Mesenchymal stem cell (in vitro differentiated cells and primary cell): ENCODE measurements around the gene UACA.

Experiments used
- DNase-seq: peaks from one replicate; pipeline ENCODE4 v3.0.0-alpha.2; 2013
- H2AFZ ChIP-seq: one replicate; pipeline ENCODE4 v1.6.1; 2013; ENCODE audit warnings: low read depth, mild to moderate bottlenecking, control low read depth, inconsistent platforms, low read length, moderate library complexity
- H2AK5ac ChIP-seq: 2 replicates; pipeline ENCODE4 v1.6.1; 2013; ENCODE audit warnings: low read length, moderate library complexity, mild to moderate bottlenecking, inconsistent platforms; ENCODE audit not compliant: severe bottlenecking
- H2BK120ac ChIP-seq: one replicate; pipeline ENCODE4 v1.6.1; 2013; ENCODE audit warnings: low read depth, mild to moderate bottlenecking, inconsistent platforms, low read length, moderate library complexity
- H2BK12ac ChIP-seq, 2 experiments: one replicate each; pipeline ENCODE4 v1.6.1; 2013; ENCODE audit warnings: inconsistent platforms in 2 of 2, low read length in 2 of 2, mild to moderate bottlenecking in 2 of 2, moderate library complexity in 2 of 2, control low read depth in 1 of 2
- H2BK15ac ChIP-seq: one replicate; pipeline ENCODE4 v1.6.1; 2013; ENCODE audit warnings: mild to moderate bottlenecking, low read depth, inconsistent platforms; ENCODE audit not compliant: poor library complexity, severe bottlenecking
- H2BK5ac ChIP-seq: 2 replicates; pipeline ENCODE4 v1.6.1; 2013; ENCODE audit warnings: low read depth, mild to moderate bottlenecking, low read length, control low read depth, inconsistent platforms; ENCODE audit not compliant: poor library complexity, severe bottlenecking
- H3K14ac ChIP-seq, 2 experiments: one replicate each; pipeline ENCODE4 v1.6.1; 2013; ENCODE audit warnings: inconsistent platforms in 2 of 2, low read length in 2 of 2, control low read depth in 1 of 2, mild to moderate bottlenecking in 1 of 2, moderate library complexity in 1 of 2
- H3K18ac ChIP-seq, 2 experiments: one replicate each; pipeline ENCODE4 v1.6.1; 2013; ENCODE audit warnings: inconsistent platforms in 2 of 2, low read length in 2 of 2, control low read depth in 1 of 2, low read depth in 1 of 2, mild to moderate bottlenecking in 1 of 2
- H3K23ac ChIP-seq, 2 experiments: one replicate each; pipeline ENCODE4 v1.6.1; 2013; ENCODE audit warnings: inconsistent platforms in 2 of 2, low read length in 2 of 2, mild to moderate bottlenecking in 2 of 2, moderate library complexity in 2 of 2, control low read depth in 1 of 2
- H3K27ac ChIP-seq: 2 replicates; pipeline ENCODE4 v1.5.1; 2013; ENCODE audit warnings: mild to moderate bottlenecking, moderate library complexity, low read length, control low read depth, inconsistent platforms; ENCODE audit not compliant: poor library complexity, severe bottlenecking
- H3K27me3 ChIP-seq, 2 experiments: 2 replicates each; pipeline versions ENCODE4 v1.6.1 to v1.7.0; 2013; ENCODE audit warnings: low read length in 2 of 2, mild to moderate bottlenecking in 2 of 2, moderate library complexity in 2 of 2, control low read depth in 1 of 2, inconsistent platforms in 1 of 2; ENCODE audit not compliant: control insufficient read depth in 1 of 2, insufficient read depth in 1 of 2
- H3K36me3 ChIP-seq, 2 experiments: 2 replicates each; pipeline versions ENCODE4 v1.6.1 to v1.7.0; 2013; ENCODE audit warnings: low read length in 2 of 2, control low read depth in 1 of 2, inconsistent platforms in 1 of 2, low read depth in 1 of 2, mild to moderate bottlenecking in 1 of 2; ENCODE audit not compliant: insufficient read depth in 2 of 2, control insufficient read depth in 1 of 2
- H3K4ac ChIP-seq, 2 experiments: one replicate each; pipeline ENCODE4 v1.6.1; 2013; ENCODE audit warnings: inconsistent platforms in 2 of 2, low read length in 2 of 2, mild to moderate bottlenecking in 2 of 2, moderate library complexity in 2 of 2, control low read depth in 1 of 2, low read depth in 1 of 2
- H3K4me1 ChIP-seq: 2 replicates; pipeline ENCODE4 v1.6.1; 2013; ENCODE audit warnings: low read depth, low read length, control low read depth; ENCODE audit not compliant: control insufficient read depth, insufficient read depth
- H3K4me2 ChIP-seq: 2 replicates; pipeline ENCODE4 v1.6.1; 2013; ENCODE audit warnings: low read length, mild to moderate bottlenecking, inconsistent platforms; ENCODE audit not compliant: poor library complexity, severe bottlenecking
- H3K4me3 ChIP-seq, 2 experiments: 2 replicates each; pipeline versions ENCODE4 v1.5.1 to v1.7.0; 2013; ENCODE audit warnings: low read length in 2 of 2, mild to moderate bottlenecking in 2 of 2, control low read depth in 1 of 2, low read depth in 1 of 2; ENCODE audit not compliant: insufficient read depth in 1 of 2
- H3K79me1 ChIP-seq: replicated peaks from 2 replicates; pipeline ENCODE4 v1.6.1; 2013; ENCODE audit warnings: mild to moderate bottlenecking, control low read depth, low read length, inconsistent platforms; ENCODE audit not compliant: poor library complexity, severe bottlenecking
- H3K9ac ChIP-seq: 2 replicates; pipeline ENCODE4 v1.7.0; 2013; ENCODE audit warnings: mild to moderate bottlenecking, low read length, moderate library complexity
- H3K9me3 ChIP-seq: 2 replicates; pipeline ENCODE4 v1.7.0; 2013; ENCODE audit warnings: mild to moderate bottlenecking, low read length; ENCODE audit not compliant: control insufficient read depth
- H4K8ac ChIP-seq: one replicate; pipeline ENCODE4 v1.6.1; 2013; ENCODE audit warnings: inconsistent platforms, mild to moderate bottlenecking, low read length, moderate library complexity
- H4K91ac ChIP-seq: one replicate; pipeline ENCODE4 v1.6.1; 2013; ENCODE audit warnings: mild to moderate bottlenecking, low read length, inconsistent platforms
- WGBS: methylation state at CpG from one replicate; pipeline ENCODE4 v1.1.7; 2013; ENCODE audit warnings: mixed read lengths; 5-methylcytosine and 5-hydroxymethylcytosine counted together

The UACA gene

DNA sequence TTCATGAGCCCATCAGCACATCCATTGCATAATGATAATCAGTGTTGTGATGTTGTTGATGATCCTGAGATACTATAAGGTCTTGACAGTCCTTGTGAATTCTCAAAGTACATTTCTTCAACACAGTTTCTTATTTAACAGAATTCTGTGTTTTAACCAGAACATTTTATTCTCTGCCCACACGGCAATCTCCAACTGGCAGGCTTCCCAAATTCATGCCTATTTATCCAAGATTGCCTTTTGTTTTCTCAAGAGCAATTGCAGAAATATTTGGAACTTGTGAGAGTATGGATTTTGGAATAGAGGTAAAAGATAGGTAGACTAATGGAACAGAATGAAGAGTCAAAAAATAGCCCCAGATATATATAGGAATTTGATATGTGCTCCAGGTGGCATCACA is 116.0 kb downstream of the UACA start:
- Histone ChIP-seq H3K36me3 (peaks cover 0 to 15% of the 10 kb centered on the region in 2 experiments), H3K4me2 (no peak overlapping the region), H2BK120ac (no peak overlapping the region), H3K79me1 (no peaks in the 10 kb centered on the region), H3K9me3 (no peaks in the 10 kb centered on the region), H3K9ac (no peak overlapping the region), H3K4ac (no peak overlapping the region), H3K4me1 (no peaks in the 10 kb centered on the region), H3K27me3 (no peaks in the 10 kb centered on the region), H2AK5ac (no peak overlapping the region), H4K8ac (no peak overlapping the region), H2BK15ac (no peak overlapping the region), H2BK5ac (no peak overlapping the region), H3K27ac (no peak overlapping the region), H2BK12ac (no peak overlapping the region), H3K14ac (no peak overlapping the region), H3K4me3 (no peak overlapping the region), H3K23ac (no peak overlapping the region), H2AFZ (no peak overlapping the region), H4K91ac (no peak overlapping the region), H3K18ac (no peak overlapping the region)
- DNase-seq, result no peak
- no CpG with 5 or more reads among the region's 1 CpG for WGBS

DNA sequence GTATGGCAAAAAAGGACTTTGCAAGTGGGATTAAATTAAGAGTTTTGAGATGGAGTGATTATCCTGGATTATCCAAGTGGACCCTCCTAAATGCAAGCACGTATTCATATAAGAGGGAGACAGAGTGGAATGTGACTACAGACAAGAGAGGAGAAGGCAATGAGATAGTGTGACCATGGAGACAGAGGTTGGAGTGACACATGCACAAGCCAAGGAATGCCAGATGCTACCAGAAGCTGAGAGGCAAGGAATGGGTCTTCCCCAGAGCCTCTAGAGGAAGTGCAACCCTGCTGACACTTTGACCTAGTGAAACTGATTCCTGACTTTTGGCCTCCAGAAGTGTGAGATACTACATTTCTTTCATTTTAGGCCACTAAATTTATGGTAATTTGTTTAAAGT is 117.2 kb downstream of the UACA start:
- Histone ChIP-seq H2BK12ac (no peak overlapping the region), H3K4me3 (no peak overlapping the region)

DNA sequence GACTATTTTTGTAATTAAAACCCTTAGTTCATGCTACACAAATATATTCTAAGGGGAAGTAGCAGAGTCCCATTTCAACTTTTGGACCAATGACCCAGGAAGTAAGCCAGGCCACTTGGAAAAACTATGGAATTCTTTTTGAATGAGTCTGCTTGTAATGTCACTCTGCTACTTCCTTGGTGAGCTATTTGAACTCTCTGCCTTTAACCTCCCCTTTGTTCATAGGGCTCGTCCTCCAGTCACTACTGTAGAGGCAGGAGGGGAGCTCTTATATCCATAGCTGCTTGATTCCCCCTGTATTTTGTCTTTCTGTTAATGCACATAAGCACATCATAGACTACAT is 119.6 kb downstream of the UACA start:
- 33% methylated on average over 1 of the region's 1 CpG for WGBS

More for the DNA sequence above, 117.2 kb downstream of the UACA start:
- H3K4me2 ChIP-seq, result no peak overlapping the region
- peak overlapping the region in 1 of 2 experiments; percentile 59 for H3K14ac ChIP-seq
- H2BK120ac ChIP-seq, result no peak overlapping the region
- no peak overlapping the region for H2AK5ac ChIP-seq
- DNase-seq, result no peak
- H3K27ac ChIP-seq, result no peak overlapping the region
- H3K9me3 ChIP-seq, result no peaks in the 10 kb centered on the region
- H2BK5ac ChIP-seq, result no peak overlapping the region
- no peak overlapping the region for H2AFZ ChIP-seq
- no peaks in the 10 kb centered on the region for H3K79me1 ChIP-seq
- H4K91ac ChIP-seq, result no peak overlapping the region
- H3K4me1 ChIP-seq, result no peaks in the 10 kb centered on the region
- H3K18ac ChIP-seq, result no peak overlapping the region
- H3K23ac ChIP-seq, result no peak overlapping the region
- H3K27me3 ChIP-seq, result no peaks in the 10 kb centered on the region
- WGBS, result 100% methylated on average over 1 of the region's 1 CpG
- H3K9ac ChIP-seq, result no peak overlapping the region
- no peak overlapping the region for H2BK15ac ChIP-seq
- no peak overlapping the region for H4K8ac ChIP-seq
- H3K36me3 ChIP-seq, result peaks cover 0 to 4% of the 10 kb centered on the region in 2 experiments
- no peak overlapping the region for H3K4ac ChIP-seq

DNA sequence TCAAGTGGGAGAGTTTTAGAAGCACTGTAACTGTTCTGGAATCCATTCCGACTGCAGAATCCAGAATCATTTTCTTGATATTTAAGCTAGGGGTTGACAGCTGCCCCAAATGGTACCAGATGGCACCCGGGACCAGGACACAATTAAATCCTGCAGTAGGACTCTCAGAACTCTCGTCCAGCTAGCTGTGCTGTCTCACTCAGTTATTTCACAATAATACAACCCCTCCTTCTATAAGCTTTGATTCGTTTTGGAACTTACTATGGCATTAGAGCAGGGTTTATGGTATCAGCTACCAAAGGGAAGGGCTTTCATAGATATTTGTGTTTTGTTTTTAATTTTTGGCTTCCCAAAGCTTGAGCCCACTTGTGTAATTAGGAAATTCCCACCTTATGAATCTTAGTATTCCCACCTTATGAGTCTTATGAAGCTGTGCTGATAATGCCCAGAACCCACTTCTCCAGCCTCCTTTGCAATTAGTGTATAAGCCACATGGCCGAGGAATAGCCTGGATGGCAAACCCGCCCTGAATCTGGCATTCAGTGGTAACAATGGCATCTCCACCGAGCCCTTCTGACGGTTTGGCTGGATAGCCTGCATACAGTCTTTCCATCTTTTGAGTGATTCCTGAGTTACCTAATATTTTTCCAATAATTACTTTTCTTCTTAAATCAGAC is 120.1 kb downstream of the UACA start:
- no peak for DNase-seq
- Histone ChIP-seq H2BK12ac (no peak overlapping the region), H3K4me2 (no peak overlapping the region), H4K91ac (no peak overlapping the region), H3K4ac (no peak overlapping the region), H3K27ac (no peak overlapping the region), H4K8ac (no peak overlapping the region), H3K27me3 (peaks cover 0 to 5% of the 10 kb centered on the region in 2 experiments), H2AK5ac (no peak overlapping the region), H3K23ac (no peak overlapping the region), H3K79me1 (no peaks in the 10 kb centered on the region), H3K4me1 (no peaks in the 10 kb centered on the region), H3K9ac (no peak overlapping the region), H3K14ac (no peak overlapping the region), H3K36me3 (peaks cover 0 to 23% of the 10 kb centered on the region in 2 experiments), H2BK5ac (no peak overlapping the region), H3K4me3 (no peak overlapping the region), H3K18ac (no peak overlapping the region), H2BK15ac (no peak overlapping the region), H2AFZ (no peak overlapping the region), H2BK120ac (no peak overlapping the region), H3K9me3 (no peaks in the 10 kb centered on the region)
- 92% methylated on average over 6 of the region's 8 CpGs for WGBS

More for the DNA sequence above, 119.6 kb downstream of the UACA start:
- Histone ChIP-seq H3K9me3 (no peaks in the 10 kb centered on the region), H3K36me3 (peaks cover 0 to 18% of the 10 kb centered on the region in 2 experiments), H2BK15ac (no peak overlapping the region), H2BK12ac (no peak overlapping the region), H2BK120ac (no peak overlapping the region), H2AK5ac (no peak overlapping the region), H3K4me3 (no peak overlapping the region), H3K14ac (no peak overlapping the region), H3K27me3 (peaks cover 0 to 1% of the 10 kb centered on the region in 2 experiments), H3K4me1 (no peaks in the 10 kb centered on the region), H3K23ac (no peak overlapping the region), H4K91ac (no peak overlapping the region), H2AFZ (no peak overlapping the region), H3K9ac (no peak overlapping the region), H3K27ac (no peak overlapping the region), H3K79me1 (no peaks in the 10 kb centered on the region), H4K8ac (no peak overlapping the region), H3K4ac (no peak overlapping the region), H2BK5ac (no peak overlapping the region), H3K4me2 (no peak overlapping the region), H3K18ac (no peak overlapping the region)
- peak; percentile 11 for DNase-seq
